ENCODE data around the gene ROPN1. TPM values are rescaled to one million over a fixed set of nuclear protein-coding genes. Genes with fewer than 3 reads are reported as not detected.

ROPN1 gene
- total RNA-seq, 1 donor from 2014 or later = not detected

DNA sequence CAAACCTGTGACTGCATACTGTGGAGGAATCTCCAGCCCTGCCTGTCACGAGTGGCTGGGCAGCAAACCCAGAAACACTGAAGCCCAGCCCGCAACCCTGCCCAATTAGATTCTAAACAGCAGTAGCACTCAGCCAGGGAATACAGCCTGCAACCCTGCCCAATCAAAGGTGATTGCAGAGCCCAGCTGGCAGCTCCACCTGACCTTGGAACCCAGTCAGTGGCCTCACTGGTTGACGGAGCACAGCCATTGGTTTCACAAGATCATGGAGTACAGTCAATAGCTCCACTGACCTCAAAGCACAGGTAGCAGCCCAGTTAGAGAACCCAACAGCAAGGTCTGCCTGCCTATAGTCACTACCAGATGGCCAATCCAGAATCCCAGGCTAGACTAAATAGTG, 72.6 kb downstream of the ROPN1 start:
- DNase-seq (ENCODE audit: low spot score) = no peak
- TF ChIP-seq, protein P1, sequence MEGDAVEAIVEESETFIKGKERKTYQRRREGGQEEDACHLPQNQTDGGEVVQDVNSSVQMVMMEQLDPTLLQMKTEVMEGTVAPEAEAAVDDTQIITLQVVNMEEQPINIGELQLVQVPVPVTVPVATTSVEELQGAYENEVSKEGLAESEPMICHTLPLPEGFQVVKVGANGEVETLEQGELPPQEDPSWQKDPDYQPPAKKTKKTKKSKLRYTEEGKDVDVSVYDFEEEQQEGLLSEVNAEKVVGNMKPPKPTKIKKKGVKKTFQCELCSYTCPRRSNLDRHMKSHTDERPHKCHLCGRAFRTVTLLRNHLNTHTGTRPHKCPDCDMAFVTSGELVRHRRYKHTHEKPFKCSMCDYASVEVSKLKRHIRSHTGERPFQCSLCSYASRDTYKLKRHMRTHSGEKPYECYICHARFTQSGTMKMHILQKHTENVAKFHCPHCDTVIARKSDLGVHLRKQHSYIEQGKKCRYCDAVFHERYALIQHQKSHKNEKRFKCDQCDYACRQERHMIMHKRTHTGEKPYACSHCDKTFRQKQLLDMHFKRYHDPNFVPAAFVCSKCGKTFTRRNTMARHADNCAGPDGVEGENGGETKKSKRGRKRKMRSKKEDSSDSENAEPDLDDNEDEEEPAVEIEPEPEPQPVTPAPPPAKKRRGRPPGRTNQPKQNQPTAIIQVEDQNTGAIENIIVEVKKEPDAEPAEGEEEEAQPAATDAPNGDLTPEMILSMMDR (IDR thresholded peaks at IDR 0.05; ENCODE audit: unreplicated experiment) = no peak
- Mint-ChIP-seq H3K4me1 (ENCODE audit: unreplicated experiment) (no peaks in the 10 kb centered on the region), H3K27ac (ENCODE audit: unreplicated experiment) (no peak overlapping the region), H3K9me3 (ENCODE audit: unreplicated experiment) (no peaks in the 10 kb centered on the region), H3K36me3 (ENCODE audit: low read depth, unreplicated experiment) (peaks cover 26% of the 10 kb centered on the region), H3K4me3 (ENCODE audit: unreplicated experiment) (no peak overlapping the region), H3K27me3 (ENCODE audit: unreplicated experiment) (peaks cover 2% of the 10 kb centered on the region)

Other genes starting within 250 kb of the ROPN1 start
- gene MYLK, start 107.8 kb downstream of the ROPN1 start, total RNA-seq (ENCODE audit: unreplicated experiment) = 7.8 TPM
- 44.5 TPM for gene CCDC14, start 30.9 kb downstream of the ROPN1 start, total RNA-seq (ENCODE audit: unreplicated experiment)
- gene KALRN, start 41.2 kb upstream of the ROPN1 start, total RNA-seq (ENCODE audit: unreplicated experiment) = 250 TPM